NB4 (cell line): ENCODE measurements around the gene GART.

Experiments
- MYC ChIP-seq: IDR thresholded peaks from 2 replicates; pipeline ENCODE4 v1.6.1; 2011; ENCODE audit warnings: low read depth, low read length
- POLR2A ChIP-seq: IDR thresholded peaks from 2 replicates; pipeline ENCODE4 v1.6.1; 2011; ENCODE audit warnings: mild to moderate bottlenecking; ENCODE audit not compliant: insufficient read length; ENCODE audit errors: extremely low read depth
- TF ChIP-seq, protein P1 (sequence below): IDR thresholded peaks from one replicate; pipeline ENCODE4 v1.5.1; 2012; ENCODE audit warnings: low read depth, low read length

DNA sequence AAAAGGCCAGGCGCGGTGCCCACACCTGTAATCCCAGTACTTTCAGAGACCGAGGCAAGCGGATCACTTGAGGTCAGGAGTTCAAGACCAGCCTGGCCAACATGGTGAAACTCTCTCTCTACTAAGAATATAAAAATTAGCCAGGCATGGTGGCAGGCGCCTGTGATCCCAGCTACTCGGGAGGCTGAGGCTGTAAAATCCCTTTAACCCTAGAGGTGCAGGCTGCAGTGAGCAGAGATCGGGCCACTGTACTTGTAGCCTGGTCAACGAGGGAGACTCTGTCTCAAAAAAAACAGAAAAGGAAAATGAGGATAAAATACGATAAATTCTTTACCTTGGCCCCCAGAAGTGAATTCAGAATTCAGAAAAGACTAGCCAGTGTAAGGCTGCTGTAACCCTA, 63.7 kb downstream of the GART start:
- no peak for TF ChIP-seq MYC
- TF ChIP-seq, protein P1, sequence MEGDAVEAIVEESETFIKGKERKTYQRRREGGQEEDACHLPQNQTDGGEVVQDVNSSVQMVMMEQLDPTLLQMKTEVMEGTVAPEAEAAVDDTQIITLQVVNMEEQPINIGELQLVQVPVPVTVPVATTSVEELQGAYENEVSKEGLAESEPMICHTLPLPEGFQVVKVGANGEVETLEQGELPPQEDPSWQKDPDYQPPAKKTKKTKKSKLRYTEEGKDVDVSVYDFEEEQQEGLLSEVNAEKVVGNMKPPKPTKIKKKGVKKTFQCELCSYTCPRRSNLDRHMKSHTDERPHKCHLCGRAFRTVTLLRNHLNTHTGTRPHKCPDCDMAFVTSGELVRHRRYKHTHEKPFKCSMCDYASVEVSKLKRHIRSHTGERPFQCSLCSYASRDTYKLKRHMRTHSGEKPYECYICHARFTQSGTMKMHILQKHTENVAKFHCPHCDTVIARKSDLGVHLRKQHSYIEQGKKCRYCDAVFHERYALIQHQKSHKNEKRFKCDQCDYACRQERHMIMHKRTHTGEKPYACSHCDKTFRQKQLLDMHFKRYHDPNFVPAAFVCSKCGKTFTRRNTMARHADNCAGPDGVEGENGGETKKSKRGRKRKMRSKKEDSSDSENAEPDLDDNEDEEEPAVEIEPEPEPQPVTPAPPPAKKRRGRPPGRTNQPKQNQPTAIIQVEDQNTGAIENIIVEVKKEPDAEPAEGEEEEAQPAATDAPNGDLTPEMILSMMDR, result no peak
- TF ChIP-seq POLR2A, result no peak
